Vagina (tissue), 2 donors: ENCODE measurements around the gene SLC8A2.

Source experiments
- POLR2A ChIP-seq, 2 donors: fragments of 450-650 bp; IDR thresholded peaks; one replicate each; pipeline ENCODE4 v1.6.1; 2017; ENCODE audit warnings: antibody characterized with exemption in 2 of 2, mild to moderate bottlenecking in 2 of 2, moderate library complexity in 2 of 2
- TF ChIP-seq, protein P1 (sequence below), 3 experiments: fragments of 450-650 bp in 2 of 3; fragments of 200-600 bp in 1 of 3; sonication (generic) in 1 of 3; IDR thresholded peaks; one replicate each; pipeline ENCODE4 v1.5.1; 2017 to 2019; ENCODE audit warnings: antibody characterized with exemption in 3 of 3, mild to moderate bottlenecking in 2 of 3, moderate library complexity in 2 of 3

GRCh38 chr19:47447470-47448359 lies 24.0 kb downstream of the SLC8A2 start:
- no peak for TF ChIP-seq POLR2A (IDR thresholded peaks at IDR 0.05)
- TF ChIP-seq, protein P1, sequence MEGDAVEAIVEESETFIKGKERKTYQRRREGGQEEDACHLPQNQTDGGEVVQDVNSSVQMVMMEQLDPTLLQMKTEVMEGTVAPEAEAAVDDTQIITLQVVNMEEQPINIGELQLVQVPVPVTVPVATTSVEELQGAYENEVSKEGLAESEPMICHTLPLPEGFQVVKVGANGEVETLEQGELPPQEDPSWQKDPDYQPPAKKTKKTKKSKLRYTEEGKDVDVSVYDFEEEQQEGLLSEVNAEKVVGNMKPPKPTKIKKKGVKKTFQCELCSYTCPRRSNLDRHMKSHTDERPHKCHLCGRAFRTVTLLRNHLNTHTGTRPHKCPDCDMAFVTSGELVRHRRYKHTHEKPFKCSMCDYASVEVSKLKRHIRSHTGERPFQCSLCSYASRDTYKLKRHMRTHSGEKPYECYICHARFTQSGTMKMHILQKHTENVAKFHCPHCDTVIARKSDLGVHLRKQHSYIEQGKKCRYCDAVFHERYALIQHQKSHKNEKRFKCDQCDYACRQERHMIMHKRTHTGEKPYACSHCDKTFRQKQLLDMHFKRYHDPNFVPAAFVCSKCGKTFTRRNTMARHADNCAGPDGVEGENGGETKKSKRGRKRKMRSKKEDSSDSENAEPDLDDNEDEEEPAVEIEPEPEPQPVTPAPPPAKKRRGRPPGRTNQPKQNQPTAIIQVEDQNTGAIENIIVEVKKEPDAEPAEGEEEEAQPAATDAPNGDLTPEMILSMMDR (IDR thresholded peaks at IDR 0.05) = no peak
